ENCODE results near the gene SLC22A1. TPM values are rescaled to one million over a fixed set of nuclear protein-coding genes. Genes with fewer than 3 reads are reported as not detected.

The SLC22A1 gene
- not detected in 2 replicates for total RNA-seq

DNA sequence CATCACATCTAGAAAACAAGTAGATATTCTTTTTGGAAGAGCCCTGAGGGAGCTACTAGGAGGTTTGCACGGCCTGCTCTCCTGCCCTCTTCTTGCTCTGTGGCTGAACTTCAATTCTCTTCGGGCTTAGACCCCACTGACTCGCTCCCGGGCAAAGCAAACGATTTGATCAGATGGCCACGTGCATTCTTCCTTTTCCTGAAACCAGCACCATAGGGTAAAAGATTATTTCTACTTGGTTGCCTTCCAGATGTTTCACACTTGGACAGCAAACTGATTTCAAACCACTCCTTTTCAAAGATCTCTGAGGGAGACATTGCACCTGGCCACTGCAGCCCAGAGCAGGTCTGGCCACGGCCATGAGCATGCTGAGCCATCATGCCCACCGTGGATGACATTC is at the start of gene SLC22A1:
Gene SLC22A1 (plus strand): TSS at position 258 of the 400 bp plus-strand sequence. CDS start 121 bp downstream, at position 379.

Other genes with a start within 250 kb of the SLC22A1 start
- gene MAS1, start 230.8 kb upstream of the SLC22A1 start, total RNA-seq: not detected in 2 replicates
- 39.5 and 40.7 TPM in 2 replicates for gene IGF2R, start 152.7 kb upstream of the SLC22A1 start, total RNA-seq
- not detected in 2 replicates for gene SLC22A2, start 137.0 kb downstream of the SLC22A1 start, total RNA-seq
- not detected in 2 replicates for gene SLC22A3, start 226.6 kb downstream of the SLC22A1 start, total RNA-seq

All from mammary microvascular endothelial cell (primary cell).